NCI-H2081 treated with DMSO at 0.1 percent for 48 hours (cell line): ENCODE measurements around the gene PPRC1.

Experiments used
- DNase-seq: peaks from one replicate; lab custom pipeline; 2025; lab: John Stamatoyannopoulos, UW

Gene PPRC1, protein sequence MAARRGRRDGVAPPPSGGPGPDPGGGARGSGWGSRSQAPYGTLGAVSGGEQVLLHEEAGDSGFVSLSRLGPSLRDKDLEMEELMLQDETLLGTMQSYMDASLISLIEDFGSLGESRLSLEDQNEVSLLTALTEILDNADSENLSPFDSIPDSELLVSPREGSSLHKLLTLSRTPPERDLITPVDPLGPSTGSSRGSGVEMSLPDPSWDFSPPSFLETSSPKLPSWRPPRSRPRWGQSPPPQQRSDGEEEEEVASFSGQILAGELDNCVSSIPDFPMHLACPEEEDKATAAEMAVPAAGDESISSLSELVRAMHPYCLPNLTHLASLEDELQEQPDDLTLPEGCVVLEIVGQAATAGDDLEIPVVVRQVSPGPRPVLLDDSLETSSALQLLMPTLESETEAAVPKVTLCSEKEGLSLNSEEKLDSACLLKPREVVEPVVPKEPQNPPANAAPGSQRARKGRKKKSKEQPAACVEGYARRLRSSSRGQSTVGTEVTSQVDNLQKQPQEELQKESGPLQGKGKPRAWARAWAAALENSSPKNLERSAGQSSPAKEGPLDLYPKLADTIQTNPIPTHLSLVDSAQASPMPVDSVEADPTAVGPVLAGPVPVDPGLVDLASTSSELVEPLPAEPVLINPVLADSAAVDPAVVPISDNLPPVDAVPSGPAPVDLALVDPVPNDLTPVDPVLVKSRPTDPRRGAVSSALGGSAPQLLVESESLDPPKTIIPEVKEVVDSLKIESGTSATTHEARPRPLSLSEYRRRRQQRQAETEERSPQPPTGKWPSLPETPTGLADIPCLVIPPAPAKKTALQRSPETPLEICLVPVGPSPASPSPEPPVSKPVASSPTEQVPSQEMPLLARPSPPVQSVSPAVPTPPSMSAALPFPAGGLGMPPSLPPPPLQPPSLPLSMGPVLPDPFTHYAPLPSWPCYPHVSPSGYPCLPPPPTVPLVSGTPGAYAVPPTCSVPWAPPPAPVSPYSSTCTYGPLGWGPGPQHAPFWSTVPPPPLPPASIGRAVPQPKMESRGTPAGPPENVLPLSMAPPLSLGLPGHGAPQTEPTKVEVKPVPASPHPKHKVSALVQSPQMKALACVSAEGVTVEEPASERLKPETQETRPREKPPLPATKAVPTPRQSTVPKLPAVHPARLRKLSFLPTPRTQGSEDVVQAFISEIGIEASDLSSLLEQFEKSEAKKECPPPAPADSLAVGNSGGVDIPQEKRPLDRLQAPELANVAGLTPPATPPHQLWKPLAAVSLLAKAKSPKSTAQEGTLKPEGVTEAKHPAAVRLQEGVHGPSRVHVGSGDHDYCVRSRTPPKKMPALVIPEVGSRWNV (N-terminal part only)

DNA sequence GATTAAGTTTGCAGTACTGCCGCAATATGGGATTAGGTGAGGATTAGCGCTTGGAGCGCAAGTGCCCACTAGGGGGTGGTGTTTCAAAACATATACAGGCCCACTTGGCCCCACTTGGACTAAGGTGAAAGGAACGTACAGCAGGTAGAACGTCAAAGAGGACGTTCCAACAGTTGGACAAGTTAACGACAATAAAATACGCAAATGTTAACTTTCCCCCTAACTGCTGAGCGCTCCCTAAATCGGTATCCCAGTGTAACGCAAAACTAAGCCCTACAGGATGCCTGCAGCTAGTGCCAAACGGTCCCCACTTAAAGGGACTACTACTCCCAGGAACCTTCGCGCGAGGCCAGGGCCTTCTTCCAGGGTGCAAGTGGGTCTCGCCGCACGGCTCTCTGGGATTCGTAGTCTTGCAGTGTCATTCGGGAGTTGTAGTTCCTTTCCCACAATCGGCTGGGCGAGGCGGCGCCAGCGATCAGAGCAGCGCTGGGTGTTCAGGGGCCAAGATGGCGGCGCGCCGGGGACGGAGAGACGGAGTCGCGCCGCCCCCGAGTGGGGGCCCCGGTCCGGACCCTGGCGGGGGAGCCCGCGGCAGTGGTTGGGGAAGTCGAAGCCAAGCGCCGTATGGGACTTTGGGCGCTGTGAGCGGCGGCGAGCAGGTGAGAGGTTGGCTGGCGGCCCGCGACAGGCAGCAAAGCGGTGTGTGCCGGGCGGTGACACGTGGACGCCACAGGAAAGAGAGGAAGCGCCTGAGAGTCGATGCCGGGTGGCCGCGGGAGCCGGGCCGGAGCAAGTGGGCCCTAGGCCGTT lies at the start of gene PPRC1:
TSS of gene PPRC1 (plus strand) at position 478 of the 810 bp plus-strand sequence. CDS start at position 507, 29 bp downstream.
- peak; percentile 94 for DNase-seq

DNA sequence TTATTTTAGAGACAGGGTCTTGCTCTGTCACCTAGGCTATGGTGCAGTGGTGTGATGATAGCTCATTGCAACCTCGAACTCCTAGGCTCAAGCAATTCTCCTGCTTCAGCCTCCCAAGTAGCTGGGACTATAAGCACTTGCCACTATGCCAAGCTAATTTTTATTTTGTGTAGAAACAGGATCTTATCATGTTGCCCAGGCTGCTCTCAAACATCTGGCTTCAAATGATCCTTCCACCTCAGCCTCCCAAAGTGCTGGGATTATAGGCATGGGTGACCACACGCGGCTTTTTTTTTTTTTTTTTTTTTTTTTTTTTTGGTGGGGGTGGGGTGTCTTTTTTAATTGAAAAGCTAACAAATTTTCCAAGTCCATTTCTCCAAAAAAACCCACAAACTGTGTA lies 49.3 kb upstream of the PPRC1 start:
- DNase-seq = no peak

DNA sequence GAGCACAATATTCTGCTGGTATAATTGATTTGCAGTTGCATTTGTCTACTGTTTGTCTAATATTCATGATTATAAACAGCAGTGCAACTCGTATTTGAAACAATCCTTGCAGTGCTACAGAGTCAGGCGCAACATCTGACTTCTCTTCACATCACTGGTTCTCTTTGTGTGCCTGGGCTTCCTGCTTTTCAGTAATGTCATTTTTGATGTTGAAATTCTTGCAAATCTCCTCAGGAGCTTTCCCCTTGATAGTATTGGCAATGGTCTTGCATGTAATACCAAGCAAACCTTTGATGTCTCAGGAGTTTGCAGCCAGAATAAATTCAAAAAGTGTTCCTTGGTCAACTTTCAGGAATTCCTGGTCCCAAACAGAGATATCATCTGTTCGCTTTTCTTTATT lies 47.5 kb upstream of the PPRC1 start:
- DNase-seq = no peak

DNA sequence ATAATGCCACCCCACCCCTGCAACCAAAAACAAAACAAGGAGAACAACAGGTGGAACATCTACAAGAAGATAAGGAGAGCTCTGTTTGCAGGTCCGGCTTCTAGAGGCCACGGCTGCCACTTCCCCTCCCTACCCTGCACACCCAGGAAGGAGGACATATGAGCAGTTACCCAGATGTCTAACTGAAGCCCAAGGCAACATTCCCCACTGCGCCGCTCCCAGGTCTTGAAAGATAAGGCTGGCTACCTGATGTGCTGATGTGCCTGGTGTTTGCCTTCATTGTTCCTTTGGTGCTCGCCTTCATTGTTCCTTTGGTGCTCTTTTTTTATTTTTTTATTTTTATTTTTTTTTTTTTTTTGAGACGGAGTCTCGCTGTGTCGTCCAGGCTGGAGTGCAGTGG lies 46.6 kb upstream of the PPRC1 start:
- DNase-seq = no peak

DNA sequence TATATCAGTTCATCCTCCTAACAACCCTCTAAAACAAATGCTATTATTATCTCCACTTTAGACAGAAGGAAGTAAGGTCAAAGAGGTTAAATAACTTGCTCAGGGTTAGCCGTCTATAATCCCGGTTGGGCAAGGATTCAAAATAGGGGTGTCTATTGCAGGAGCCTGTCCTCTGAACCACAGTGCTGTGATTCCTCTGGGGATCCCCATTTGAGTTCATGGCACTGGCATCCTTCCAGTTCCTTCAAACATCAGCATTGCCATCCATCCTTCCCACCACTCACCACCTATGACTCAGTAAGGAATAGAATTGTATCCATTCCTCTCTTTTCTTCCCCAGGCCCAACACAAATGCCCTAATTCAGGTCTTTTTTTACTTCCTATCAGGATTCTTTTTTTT lies 42.1 kb upstream of the PPRC1 start:
- DNase-seq = no peak

DNA sequence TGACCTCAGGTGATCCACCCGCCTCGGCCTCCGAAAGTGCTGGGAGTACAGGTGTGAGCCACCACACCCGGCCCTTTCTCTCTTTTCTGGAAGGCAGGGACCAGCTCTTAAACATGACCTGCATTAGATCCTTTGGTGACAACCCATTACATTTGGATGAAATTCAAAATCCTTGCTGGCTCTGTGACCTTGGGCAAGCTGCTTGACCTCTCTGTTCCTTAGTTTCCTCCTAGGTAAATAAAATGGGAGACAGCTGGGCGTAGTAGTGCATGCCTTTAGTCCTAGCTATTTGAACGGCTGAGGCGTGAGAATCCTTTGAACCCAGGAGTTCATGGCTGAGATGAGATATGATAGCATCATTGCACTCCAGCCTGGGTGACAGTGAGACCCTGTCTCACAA lies 36.4 kb upstream of the PPRC1 start:
- no peak for DNase-seq

DNA sequence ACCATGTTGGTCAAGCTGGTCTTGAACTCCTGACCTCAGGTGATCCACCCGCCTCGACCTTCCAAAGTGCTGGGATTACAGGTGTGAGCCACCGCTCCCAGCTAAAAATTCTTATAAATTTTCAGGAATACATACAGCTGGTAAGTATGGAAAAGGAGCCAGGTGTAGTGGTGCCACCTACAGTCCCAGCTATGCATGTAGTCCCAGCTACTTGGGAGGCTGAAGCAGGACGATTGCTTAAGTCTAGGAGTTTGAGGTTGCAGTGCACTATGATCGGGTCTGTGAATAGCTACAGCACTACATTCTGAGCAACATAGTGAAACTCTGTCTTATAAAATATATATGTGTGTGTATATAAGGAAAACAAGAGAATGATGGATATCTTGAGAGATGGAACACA lies 31.7 kb upstream of the PPRC1 start:
- DNase-seq = no peak

DNA sequence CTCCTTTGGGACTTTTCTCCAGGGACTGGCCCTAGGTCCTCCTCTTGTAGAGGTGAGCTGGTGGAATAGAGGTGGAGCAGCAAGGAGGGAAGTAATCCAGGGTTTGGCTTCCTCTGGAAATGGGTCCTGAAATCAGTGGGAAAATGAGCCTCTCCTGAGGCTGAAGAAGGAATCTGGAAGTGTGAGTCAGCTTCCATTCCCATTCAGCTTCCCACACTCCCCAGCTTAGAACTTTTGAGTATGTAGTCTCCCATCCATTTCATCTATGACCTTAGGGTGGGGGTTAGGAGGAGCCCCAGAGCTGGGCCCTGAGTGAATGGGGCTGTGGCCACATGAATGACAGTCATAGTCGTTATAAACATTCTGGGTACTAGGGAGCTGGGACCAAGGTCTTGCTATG lies 30.4 kb upstream of the PPRC1 start:
- no peak for DNase-seq

DNA sequence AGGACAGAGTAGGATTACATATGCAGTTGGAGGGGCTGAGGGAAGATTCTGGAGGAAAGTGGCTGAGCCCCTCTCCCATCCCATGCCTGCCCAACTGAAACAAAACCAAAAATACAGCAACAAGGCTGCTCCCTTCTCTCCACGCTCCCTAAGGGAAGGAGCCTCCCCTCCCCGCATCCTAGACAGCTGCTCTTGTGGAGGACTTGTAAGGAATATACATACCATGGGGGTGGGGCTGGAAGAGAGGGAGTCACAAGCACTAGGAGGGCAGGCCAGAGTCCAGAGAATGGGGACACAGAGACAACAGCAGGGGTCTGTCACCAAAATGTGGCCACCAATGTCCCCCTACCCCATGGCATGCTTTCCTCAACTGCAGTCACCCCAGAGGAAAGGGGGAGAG lies 25.8 kb upstream of the PPRC1 start:
- no peak for DNase-seq

DNA sequence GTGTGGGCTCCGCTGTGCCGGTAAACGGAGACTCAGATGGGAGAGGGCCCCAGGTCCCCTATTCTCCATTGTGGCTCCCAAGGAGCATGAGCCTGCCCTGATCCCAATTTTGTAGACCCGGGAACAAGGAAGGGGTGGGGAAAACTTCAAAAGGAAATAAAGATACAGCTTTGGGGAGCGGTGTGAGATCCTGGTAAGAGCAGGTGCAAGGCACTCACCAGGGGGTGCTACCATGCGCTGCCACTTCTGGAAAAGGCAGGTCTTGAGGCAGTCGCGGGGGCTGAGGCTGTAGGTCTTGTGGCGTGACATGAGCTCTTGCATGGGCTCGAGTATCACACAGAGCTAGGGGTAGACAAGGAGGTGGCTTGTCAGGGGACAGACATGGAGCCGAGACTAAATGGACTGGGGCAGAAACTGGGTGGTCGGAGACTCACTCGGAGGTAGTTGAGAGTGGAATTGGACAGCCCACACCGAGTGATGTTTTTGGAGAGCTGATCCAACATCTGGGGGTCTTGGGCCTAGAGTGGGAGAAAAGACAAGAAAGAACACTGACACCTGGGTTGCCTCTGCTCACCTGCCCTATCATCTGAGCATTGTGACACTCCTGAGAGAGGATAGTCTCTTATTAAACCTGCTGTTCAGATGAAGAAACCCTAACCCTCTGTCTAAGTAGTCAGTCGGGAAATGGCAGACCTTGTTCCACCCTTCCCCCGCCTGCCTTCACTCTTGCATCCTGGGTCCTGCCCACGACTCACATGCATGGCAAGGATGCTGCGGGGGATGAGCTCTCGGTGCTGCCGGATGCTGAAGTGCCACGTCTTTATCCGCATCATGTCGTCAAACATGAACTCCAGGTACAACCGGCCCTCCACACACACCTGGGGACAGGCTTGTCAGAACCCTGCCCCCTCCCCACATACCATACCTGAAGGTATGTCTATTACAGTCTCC lies 23.4 kb upstream of the PPRC1 start:
- DNase-seq = no peak

DNA sequence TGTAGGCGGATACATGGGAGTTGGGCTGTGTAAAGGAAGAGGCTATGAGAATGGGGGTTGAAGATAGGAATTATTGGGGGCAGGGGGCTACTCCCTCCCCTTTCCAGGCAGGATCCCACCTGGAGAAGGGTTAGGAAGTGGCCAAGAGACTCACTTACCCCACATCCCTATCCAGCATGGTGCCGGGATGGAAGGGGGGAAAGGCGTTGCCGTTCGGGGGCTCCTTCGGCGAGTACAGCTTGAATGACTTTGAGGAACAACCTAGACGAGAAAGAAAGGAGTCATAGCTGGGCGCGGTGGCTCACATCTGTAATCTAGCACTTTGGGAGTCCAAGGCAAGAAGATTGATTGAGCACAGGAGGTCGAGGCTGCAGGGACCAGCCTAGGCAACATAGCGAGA lies 21.6 kb upstream of the PPRC1 start:
- no peak for DNase-seq

DNA sequence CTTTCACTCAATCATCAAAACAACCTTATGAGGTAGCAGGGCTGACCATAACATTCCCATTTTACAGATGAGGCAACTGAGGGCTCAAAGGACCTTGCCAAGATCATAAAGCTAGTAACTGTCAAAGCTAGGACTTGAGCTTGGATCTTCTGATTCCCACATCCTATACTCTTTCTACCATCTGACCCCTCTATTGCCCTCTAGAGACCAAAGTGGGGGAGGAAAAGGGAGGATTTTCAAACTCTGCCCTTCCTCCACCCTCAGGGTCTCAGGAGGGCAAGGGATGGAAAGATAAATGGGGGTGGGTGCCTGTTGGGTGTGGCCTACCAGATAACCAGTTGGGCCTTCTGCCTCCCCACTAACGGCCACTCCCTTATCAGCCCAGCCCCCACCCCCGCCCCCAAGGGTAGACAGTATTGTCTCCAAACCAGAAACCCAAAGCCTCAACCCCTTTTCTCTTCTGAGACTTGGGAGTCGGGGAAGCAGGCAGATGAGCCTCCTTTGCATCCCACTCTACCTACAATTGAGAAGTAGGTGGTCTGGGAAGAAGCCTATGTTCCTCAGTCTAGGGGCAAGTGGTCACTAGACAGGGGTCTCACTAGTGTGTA lies 20.5 kb upstream of the PPRC1 start:
- DNase-seq = no peak

DNA sequence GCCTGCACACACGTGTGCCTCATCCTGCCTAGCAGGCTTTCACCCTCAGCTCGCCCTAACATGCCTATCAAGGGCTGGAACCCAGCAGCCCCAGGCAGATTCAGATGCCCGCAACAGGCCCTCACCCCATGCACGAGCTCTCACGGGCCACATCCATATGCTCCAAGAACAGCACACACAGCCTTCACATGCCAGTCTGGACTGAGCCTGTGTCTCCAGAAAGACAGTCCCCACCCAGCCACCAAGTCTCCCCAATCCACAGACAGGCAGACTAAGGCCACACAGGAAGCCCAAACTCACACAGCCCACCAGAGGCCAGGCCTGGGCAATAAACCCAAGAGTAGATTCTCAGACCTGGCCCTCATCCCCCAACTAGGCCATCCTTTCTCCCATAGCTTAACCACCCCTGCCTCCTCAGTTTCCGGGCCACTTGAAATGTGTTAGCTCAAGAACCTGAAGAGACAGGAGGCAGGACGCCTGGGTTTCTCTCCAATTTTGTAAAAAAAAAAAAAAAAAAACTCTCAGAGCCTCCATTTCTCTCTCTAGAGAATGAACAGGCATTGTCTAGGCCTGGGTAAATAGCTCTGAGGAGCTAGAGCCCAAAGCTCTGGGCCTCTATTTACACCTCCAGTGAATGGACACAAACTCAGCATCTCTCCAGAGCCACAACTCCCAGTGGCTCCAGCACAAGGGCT lies 19.4 kb upstream of the PPRC1 start:
- no peak for DNase-seq

DNA sequence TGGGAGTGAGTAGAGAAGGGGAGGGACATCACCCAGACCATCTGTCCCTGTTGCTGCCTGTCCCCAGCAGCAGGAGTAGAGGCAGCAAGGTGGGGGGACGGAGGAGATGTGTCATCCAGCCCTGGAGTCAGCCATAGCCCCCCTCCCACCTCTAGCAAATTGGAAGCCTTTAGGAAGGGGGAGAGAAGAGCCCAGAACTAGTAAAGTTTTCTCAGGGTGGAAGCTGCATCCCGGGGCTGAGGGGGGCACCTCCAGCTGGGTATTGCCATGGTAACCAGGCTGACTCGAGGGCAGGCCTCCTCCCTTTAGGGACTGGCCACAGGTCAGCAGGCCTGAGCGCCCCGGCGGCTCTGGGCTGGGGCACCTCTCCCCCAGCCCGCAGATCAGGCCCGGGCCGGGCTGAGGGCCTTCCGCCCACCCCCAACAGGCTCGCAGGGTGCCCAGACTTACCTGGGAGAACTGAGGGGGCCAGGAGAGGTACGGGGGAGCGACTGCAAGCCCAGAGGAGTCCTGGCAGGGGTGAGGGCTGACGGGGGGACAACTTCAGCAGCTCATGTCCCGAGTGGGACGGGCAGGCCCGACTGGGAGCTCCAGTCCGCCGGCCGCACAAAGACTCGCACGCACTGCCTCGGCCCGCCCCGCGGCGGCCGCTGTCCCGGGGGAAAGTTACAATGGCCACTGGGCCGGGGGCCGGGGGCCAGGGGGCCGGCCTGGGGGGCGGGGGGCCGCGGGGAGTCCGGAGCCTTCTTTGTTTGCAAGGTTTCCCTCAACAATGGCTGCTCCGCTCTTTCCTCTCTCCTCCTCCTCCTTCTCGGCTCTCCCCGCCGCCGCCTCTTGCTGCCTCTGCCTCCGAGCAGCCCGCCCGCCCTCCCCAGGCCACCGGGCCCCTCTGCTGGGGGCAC lies 18.6 kb upstream of the PPRC1 start:
- DNase-seq = no peak

DNA sequence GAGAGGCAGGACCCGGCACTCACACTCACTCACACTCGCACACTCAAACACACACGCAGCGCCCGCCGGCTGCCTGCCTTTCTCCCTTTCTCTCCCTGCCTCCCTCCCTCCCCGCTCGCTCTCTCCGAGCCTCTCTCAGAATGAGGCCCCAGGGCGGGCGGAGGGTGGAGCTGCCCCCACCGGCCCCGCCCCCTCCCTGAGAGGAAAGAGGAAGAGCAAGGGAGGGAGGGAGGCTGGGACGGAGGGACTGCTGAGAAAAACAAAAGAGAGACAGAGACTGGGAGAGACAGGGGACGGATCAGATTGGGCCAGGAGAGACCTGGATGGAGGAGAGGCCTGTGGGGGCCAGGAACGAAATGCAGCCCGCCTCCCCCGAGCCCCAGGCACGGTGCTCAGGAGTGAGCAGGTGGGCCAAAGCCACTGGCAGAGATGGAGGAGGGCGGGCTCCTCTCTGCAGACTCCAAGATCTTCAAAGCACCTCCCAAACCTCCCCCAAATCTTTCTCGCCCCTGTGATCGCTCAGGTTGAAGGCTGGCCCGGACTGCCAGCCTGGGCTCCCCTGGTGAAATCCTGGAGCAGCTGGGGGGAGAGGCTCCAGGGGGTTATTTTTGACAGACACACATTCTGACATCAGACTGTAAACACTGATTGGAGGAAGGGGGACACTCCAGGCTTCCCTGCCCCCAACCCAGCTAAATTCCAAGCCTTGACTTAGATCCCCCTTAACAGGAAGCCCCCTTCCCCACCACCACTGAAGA lies 17.8 kb upstream of the PPRC1 start:
- DNase-seq = no peak

DNA sequence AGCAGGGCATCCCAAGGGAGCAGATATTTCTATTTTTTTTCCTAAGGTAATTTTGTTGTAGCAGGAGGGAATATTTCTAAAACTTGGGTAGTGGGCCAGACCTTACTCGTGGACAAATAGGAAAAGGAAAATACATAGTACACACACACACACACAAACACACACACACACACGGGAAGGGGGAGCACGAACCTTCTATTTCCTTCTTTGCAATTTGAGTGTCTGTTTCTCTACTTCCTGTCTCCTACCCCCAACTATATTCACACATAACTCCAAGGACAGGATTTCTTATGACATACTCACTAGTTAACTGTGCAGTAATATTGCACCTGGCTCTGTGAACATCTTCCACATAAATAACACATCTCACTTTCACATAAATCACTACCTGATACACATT lies 17.1 kb upstream of the PPRC1 start:
- DNase-seq = no peak

DNA sequence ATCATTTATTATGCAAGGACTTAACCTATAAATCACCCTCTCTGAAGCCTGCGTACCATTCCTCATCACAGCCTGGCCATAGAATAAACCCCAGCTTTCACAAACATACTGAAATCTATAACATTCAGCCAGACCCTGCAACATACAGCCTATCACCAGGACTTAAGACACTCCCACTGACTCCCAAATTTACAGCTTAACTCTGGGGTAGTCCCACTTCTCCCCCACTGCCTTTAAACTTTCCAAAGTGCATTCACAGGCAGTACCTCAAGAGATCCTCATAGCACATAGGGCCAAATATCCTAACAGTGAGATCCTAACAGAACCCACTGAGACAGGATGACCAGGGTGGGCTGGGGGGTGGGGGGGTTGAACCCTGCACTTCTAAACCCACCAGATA lies 16.2 kb upstream of the PPRC1 start:
- no peak for DNase-seq
